KMS-11 (cell line): ENCODE measurements around the gene KRT85.

Experiments
- H2AFZ ChIP-seq: fragments of 200-600 bp; sonication (generic); 2 replicates; pipeline ENCODE4 v1.6.1; 2016; ENCODE audit warnings: antibody characterized with exemption, mixed run types, low read depth
- H3K27ac ChIP-seq: fragments of 200-600 bp; sonication (generic); 2 replicates; pipeline ENCODE4 v1.6.1; 2016; ENCODE audit warnings: mild to moderate bottlenecking, mixed run types
- H3K27me3 ChIP-seq: fragments of 200-600 bp; sonication (generic); 2 replicates; pipeline ENCODE4 v1.6.1; 2017; ENCODE audit warnings: mild to moderate bottlenecking, low read depth, mixed run types, moderate library complexity; ENCODE audit not compliant: insufficient read depth
- H3K36me3 ChIP-seq: fragments of 200-600 bp; sonication (generic); 2 replicates; pipeline ENCODE4 v1.6.1; 2017; ENCODE audit warnings: mild to moderate bottlenecking, mixed run types; ENCODE audit not compliant: insufficient read depth
- H3K4me1 ChIP-seq: fragments of 200-600 bp; sonication (generic); 2 replicates; pipeline ENCODE4 v1.6.1; 2016; ENCODE audit warnings: mild to moderate bottlenecking, low read depth, mixed run types; ENCODE audit not compliant: poor library complexity, severe bottlenecking
- H3K4me2 ChIP-seq: fragments of 200-600 bp; sonication (generic); 2 replicates; pipeline ENCODE4 v1.7.0; 2016; ENCODE audit warnings: mild to moderate bottlenecking, mixed run types
- H3K4me3 ChIP-seq: fragments of 200-600 bp; sonication (generic); IDR thresholded peaks from 2 replicates; pipeline ENCODE4 v1.6.1; 2017; ENCODE audit warnings: low read depth, low read length, mixed read lengths; ENCODE audit not compliant: insufficient read depth
- H3K79me2 ChIP-seq: fragments of 200-600 bp; sonication (generic); 2 replicates; pipeline ENCODE4 v1.6.1; 2016; ENCODE audit warnings: low read depth, mixed run types; ENCODE audit not compliant: insufficient read depth
- H3K9ac ChIP-seq: fragments of 200-600 bp; sonication (generic); 2 replicates; pipeline ENCODE4 v1.6.1; 2016; ENCODE audit warnings: mild to moderate bottlenecking, mixed run types
- H4K20me1 ChIP-seq: fragments of 200-600 bp; sonication (generic); 2 replicates; pipeline ENCODE4 v1.6.1; 2016; ENCODE audit warnings: mild to moderate bottlenecking, mixed run types; ENCODE audit not compliant: insufficient read depth
- TF ChIP-seq, protein P1 (sequence below): fragments of 200-600 bp; sonication (generic); conservative IDR thresholded peaks from 2 replicates; pipeline ENCODE4 v1.6.1; 2017; ENCODE audit warnings: low read depth, mild to moderate bottlenecking, antibody characterized with exemption, low read length, moderate library complexity, mixed read lengths

KRT85 gene

DNA sequence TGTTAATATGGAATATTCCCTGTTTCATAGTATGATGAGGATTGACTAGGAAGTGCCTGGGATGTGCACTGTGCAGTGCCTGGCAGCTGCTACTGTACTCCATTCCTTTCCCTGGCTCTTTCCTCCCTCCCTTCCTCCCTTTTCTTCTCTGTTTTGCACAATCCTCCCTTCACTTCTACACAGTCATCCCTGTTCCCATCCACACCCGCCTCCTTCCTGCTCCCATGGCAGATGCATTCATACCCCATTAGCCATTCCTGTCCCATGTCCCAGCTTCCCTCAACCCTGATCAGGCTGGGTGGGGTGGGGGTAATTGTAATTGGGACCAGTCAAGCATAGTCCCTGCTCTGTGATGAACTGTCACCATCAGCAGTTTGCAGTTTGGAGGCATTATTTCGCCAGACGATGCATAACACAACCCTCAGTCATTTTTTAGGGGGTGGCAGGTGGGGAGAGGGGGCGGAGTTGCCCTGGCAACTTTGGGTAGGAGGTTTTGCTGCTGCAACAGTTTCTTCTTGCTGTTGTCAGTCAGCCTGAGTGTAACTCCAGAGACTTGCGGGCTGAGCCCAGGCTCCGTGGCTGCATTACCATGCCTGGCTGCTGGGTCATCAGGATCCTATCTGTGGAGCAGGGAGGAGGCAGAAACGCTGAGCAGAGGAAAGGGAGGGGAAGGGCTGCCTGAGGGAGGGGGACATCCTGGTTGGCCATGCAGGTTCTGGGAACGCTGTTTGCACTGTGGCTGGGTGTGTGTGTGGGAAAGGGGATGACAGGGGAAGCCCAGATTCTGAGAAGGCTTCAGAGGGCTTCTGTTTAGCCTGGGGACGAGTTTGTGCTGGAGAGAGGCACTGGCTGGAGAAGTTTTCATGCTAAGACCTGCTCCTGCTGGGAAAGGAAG, 22.3 kb upstream of the KRT85 start:
- Histone ChIP-seq H3K27me3 (peaks cover 34% of the 10 kb centered on the region), H3K4me1 (no peaks in the 10 kb centered on the region), H3K79me2 (no peaks in the 10 kb centered on the region), H3K4me3 (no peak overlapping the region), H4K20me1 (no peaks in the 10 kb centered on the region), H3K9ac (no peak overlapping the region), H3K36me3 (no peaks in the 10 kb centered on the region), H3K4me2 (no peak overlapping the region), H3K27ac (no peak overlapping the region), H2AFZ (no peak overlapping the region)
- TF ChIP-seq, protein P1, sequence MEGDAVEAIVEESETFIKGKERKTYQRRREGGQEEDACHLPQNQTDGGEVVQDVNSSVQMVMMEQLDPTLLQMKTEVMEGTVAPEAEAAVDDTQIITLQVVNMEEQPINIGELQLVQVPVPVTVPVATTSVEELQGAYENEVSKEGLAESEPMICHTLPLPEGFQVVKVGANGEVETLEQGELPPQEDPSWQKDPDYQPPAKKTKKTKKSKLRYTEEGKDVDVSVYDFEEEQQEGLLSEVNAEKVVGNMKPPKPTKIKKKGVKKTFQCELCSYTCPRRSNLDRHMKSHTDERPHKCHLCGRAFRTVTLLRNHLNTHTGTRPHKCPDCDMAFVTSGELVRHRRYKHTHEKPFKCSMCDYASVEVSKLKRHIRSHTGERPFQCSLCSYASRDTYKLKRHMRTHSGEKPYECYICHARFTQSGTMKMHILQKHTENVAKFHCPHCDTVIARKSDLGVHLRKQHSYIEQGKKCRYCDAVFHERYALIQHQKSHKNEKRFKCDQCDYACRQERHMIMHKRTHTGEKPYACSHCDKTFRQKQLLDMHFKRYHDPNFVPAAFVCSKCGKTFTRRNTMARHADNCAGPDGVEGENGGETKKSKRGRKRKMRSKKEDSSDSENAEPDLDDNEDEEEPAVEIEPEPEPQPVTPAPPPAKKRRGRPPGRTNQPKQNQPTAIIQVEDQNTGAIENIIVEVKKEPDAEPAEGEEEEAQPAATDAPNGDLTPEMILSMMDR, result no peak

DNA sequence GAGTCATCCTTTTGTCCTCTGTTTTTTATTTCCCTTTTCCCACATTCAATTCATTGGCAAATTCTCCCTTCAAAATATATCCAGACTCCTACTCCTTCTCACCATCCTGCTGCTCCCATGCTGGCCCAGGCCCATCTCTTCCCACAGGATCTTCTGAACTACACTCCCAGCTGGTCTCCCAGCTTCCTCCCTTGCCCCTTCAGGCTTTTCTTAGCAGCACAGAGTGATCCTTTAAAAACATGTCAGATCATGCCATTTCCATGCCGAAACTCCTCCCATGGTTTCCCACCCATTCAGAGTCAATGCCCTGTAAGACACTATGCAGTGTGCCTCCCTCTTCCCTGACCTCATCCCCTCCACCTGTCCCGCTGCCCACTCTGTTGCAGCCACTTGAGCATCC, 20.6 kb upstream of the KRT85 start:
- TF ChIP-seq, protein P1, result no peak
- H4K20me1 ChIP-seq, result no peaks in the 10 kb centered on the region

DNA sequence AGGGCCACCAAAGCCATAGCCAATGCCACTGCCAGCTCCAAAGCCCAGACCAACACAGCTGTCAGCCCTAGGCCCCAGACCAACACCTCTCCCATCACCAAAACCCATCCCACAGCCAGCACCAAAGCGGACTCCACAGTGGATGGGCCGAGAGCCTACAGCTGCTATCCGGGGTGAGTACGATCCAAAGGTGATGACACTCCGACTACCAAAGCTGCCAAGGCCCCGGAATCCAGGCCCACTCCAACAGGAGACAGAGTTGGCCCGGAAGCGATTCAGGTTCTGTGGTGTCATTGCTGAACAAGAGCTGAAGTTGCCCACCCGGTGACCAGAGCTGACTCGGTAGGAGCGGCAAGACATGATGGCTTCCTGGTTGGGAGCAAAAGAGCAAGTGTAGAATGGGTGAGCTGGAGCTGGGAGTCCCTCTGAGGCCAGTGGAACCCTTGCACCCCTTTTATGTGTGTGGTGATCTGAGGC, 18.0 kb upstream of the KRT85 start, which contains the start of gene KRT84:
KRT84 (minus strand) TSS at position 427 of the 477 bp plus-strand sequence; CDS start at position 360, 67 bp downstream.
- H3K4me1 ChIP-seq, result no peaks in the 10 kb centered on the region
- no peak within 1 kb of the TSS for H3K9ac ChIP-seq
- no peak within 1 kb of the TSS for H3K27ac ChIP-seq
- no peak within 1 kb of the TSS for H2AFZ ChIP-seq
- peaks cover 43% of the 10 kb centered on the region; the same call in 1 of the 2 replicates for H3K27me3 ChIP-seq
- H4K20me1 ChIP-seq, result no peaks in the 10 kb centered on the region
- H3K36me3 ChIP-seq, result no peaks in the 10 kb centered on the region
- no peaks in the 10 kb centered on the region for H3K79me2 ChIP-seq
- H3K4me2 ChIP-seq, result no peak within 1 kb of the TSS
- H3K4me3 ChIP-seq, result no peak within 1 kb of the TSS
- TF ChIP-seq, protein P1, result no peak

More for the DNA sequence above, 20.6 kb upstream of the KRT85 start:
- Histone ChIP-seq H3K36me3 (no peaks in the 10 kb centered on the region), H3K79me2 (no peaks in the 10 kb centered on the region), H2AFZ (no peak overlapping the region), H3K4me2 (no peak overlapping the region), H3K27me3 (peaks cover 38% of the 10 kb centered on the region; the same call in 1 of the 2 replicates), H3K4me3 (no peak overlapping the region), H3K4me1 (no peaks in the 10 kb centered on the region), H3K9ac (no peak overlapping the region), H3K27ac (no peak overlapping the region)

DNA sequence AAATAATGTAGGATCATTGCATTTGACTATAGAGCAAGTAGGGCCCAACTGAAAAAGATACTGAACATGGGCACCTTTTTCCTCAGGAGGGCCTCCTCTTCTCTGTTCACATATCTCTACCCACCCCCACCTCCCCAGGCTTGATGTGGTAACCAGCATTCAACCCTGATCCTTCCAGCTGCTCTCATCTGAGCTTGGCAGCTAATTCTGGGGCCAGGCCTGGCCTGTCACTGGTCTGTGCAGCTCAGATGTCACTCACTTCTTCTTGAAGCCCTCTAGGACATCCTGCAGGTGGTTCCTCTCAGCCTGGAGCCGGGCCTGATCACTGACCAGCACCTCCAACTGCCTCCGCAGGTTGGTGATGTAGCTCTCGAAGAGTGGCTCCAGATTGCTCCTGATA, 16.1 kb upstream of the KRT85 start:
- H2AFZ ChIP-seq, result no peak overlapping the region
- H4K20me1 ChIP-seq, result no peaks in the 10 kb centered on the region
- no peaks in the 10 kb centered on the region for H3K4me1 ChIP-seq
- peaks cover 45% of the 10 kb centered on the region; the same call in 1 of the 2 replicates for H3K27me3 ChIP-seq
- H3K4me3 ChIP-seq, result no peak overlapping the region
- no peaks in the 10 kb centered on the region for H3K79me2 ChIP-seq
- no peak overlapping the region for H3K9ac ChIP-seq
- no peak overlapping the region for H3K4me2 ChIP-seq
- no peaks in the 10 kb centered on the region for H3K36me3 ChIP-seq
- TF ChIP-seq, protein P1, result no peak
- no peak overlapping the region for H3K27ac ChIP-seq
